ENCODE measurements around the gene SAFB2. TPM values are rescaled to one million over a fixed set of nuclear protein-coding genes. Genes with fewer than 3 reads are reported as not detected.

Gene SAFB2
- total RNA-seq, 2 experiments from 2014 or later: 108 to 118 TPM

- peaks cover 19% of the 10 kb centered on the region for H3K4me1 Mint-ChIP-seq (ENCODE audit: low read depth)
- intact Hi-C loops (cut with micrococcal nuclease): loop anchor here (10.0 kb wide), 1 partner anchor 209 kb away; the partner anchor contains the start of gene DUS3L
- H3K27me3 Mint-ChIP-seq (ENCODE audit: low read depth): no peaks in the 10 kb centered on the region
- H3K9me3 Mint-ChIP-seq: no peaks in the 10 kb centered on the region
- peak; percentile 85 for DNase-seq
- peak overlapping the region; percentile 73 for H3K27ac Mint-ChIP-seq
- H3K36me3 Mint-ChIP-seq (ENCODE audit: low read depth): peaks cover 21% of the 10 kb centered on the region
- CTCF ChIA-PET: interaction anchor here (1.0 kb wide), 1 partner anchor 12 kb away, joined by 8 read pairs; no protein-coding TSS in a partner anchor
- H3K4me3 Mint-ChIP-seq: no peak overlapping the region
Measured at GRCh38 chr19:5585461-5586299, 36.9 kb downstream of the SAFB2 start.

GRCh38 chr19:5580161-5580571 is 42.4 kb downstream of the SAFB2 start:
- peaks cover 5% of the 10 kb centered on the region for H3K4me1 Mint-ChIP-seq (ENCODE audit: low read depth)
- H3K27me3 Mint-ChIP-seq (ENCODE audit: low read depth): no peaks in the 10 kb centered on the region
- no peak overlapping the region for H3K4me3 Mint-ChIP-seq

GRCh38 chr19:5579697-5580096 is 42.9 kb downstream of the SAFB2 start:
- H3K27ac Mint-ChIP-seq: no peak overlapping the region
- no peaks in the 10 kb centered on the region for H3K36me3 Mint-ChIP-seq (ENCODE audit: low read depth)
- intact Hi-C loops (cut with micrococcal nuclease): loop anchor here (10.0 kb wide), 1 partner anchor 215 kb away; the partner anchor contains the start of gene DUS3L
- H3K4me1 Mint-ChIP-seq (ENCODE audit: low read depth): peaks cover 5% of the 10 kb centered on the region
- CTCF ChIA-PET: interaction anchor here (0.6 to 1.1 kb wide), 3 partner anchors 58 to 811 kb away, joined by 3 read pairs; no protein-coding TSS in a partner anchor
- no peak for DNase-seq
- H3K4me3 Mint-ChIP-seq: no peak overlapping the region
- no peaks in the 10 kb centered on the region for H3K27me3 Mint-ChIP-seq (ENCODE audit: low read depth)
- no peaks in the 10 kb centered on the region for H3K9me3 Mint-ChIP-seq

More at GRCh38 chr19:5580161-5580571, 42.4 kb downstream of the SAFB2 start:
- DNase-seq: no peak
- CTCF ChIA-PET: interaction anchor here (0.7 to 1.1 kb wide), 4 partner anchors 12 to 86 kb away, joined by 3 read pairs; partner anchors contain the start of gene TINCR
- Mint-ChIP-seq H3K36me3 (ENCODE audit: low read depth) (no peaks in the 10 kb centered on the region), H3K9me3 (no peaks in the 10 kb centered on the region), H3K27ac (no peak overlapping the region)
- intact Hi-C loops (cut with micrococcal nuclease): loop anchor here (10.0 kb wide), 1 partner anchor 215 kb away; the partner anchor contains the start of gene DUS3L

- Mint-ChIP-seq H3K4me3 (no peak overlapping the region), H3K27me3 (ENCODE audit: low read depth) (no peaks in the 10 kb centered on the region), H3K4me1 (ENCODE audit: low read depth) (peaks cover 5% of the 10 kb centered on the region), H3K27ac (no peak overlapping the region), H3K9me3 (no peaks in the 10 kb centered on the region), H3K36me3 (ENCODE audit: low read depth) (no peaks in the 10 kb centered on the region)
- intact Hi-C loops (cut with micrococcal nuclease): no loop called here
- DNase-seq: no peak
- CTCF ChIA-PET: interaction anchor here (0.6 to 0.9 kb wide), 2 partner anchors 32 to 810 kb away, joined by 3 read pairs; no protein-coding TSS in a partner anchor
Measured at GRCh38 chr19:5579286-5579685, 43.3 kb downstream of the SAFB2 start.

GRCh38 chr19:5578097-5578846 is 44.3 kb downstream of the SAFB2 start:
- Mint-ChIP-seq H3K36me3 (ENCODE audit: low read depth) (no peaks in the 10 kb centered on the region), H3K27ac (no peak overlapping the region), H3K4me1 (ENCODE audit: low read depth) (peaks cover 5% of the 10 kb centered on the region), H3K4me3 (no peak overlapping the region), H3K27me3 (ENCODE audit: low read depth) (no peaks in the 10 kb centered on the region), H3K9me3 (no peaks in the 10 kb centered on the region)
- intact Hi-C loops (cut with micrococcal nuclease): no loop called here
- DNase-seq: peak; percentile 73
- CTCF ChIA-PET: interaction anchor here (0.9 kb wide), 1 partner anchor 31 kb away, joined by 3 read pairs; no protein-coding TSS in a partner anchor

- Mint-ChIP-seq H3K4me1 (ENCODE audit: low read depth) (peaks cover 5% of the 10 kb centered on the region), H3K9me3 (no peaks in the 10 kb centered on the region), H3K27ac (no peak overlapping the region), H3K36me3 (ENCODE audit: low read depth) (no peaks in the 10 kb centered on the region), H3K27me3 (ENCODE audit: low read depth) (no peaks in the 10 kb centered on the region), H3K4me3 (no peak overlapping the region)
- CTCF ChIA-PET: interaction anchor here (0.7 kb wide), 1 partner anchor 89 kb away, joined by 5 read pairs; no protein-coding TSS in a partner anchor
- intact Hi-C loops (cut with micrococcal nuclease): no loop called here
- no peak for DNase-seq
Measured at GRCh38 chr19:5575590-5575989, 47.0 kb downstream of the SAFB2 start.

GRCh38 chr19:5572556-5573286 is 49.9 kb downstream of the SAFB2 start:
- H3K9me3 Mint-ChIP-seq: no peaks in the 10 kb centered on the region
- H3K27ac Mint-ChIP-seq: no peak overlapping the region
- DNase-seq: no peak
- peaks cover under 1% of the 10 kb centered on the region for H3K4me1 Mint-ChIP-seq (ENCODE audit: low read depth)
- no peaks in the 10 kb centered on the region for H3K36me3 Mint-ChIP-seq (ENCODE audit: low read depth)
- no peak overlapping the region for H3K4me3 Mint-ChIP-seq
- CTCF ChIA-PET: interaction anchor here (1.1 kb wide), 1 partner anchor 13 kb away, joined by 8 read pairs; no protein-coding TSS in a partner anchor
- peaks cover 2% of the 10 kb centered on the region for H3K27me3 Mint-ChIP-seq (ENCODE audit: low read depth)
- intact Hi-C loops (cut with micrococcal nuclease): no loop called here

GRCh38 chr19:5571777-5572176 is 50.8 kb downstream of the SAFB2 start:
- H3K4me3 Mint-ChIP-seq: no peak overlapping the region
- no peak overlapping the region for H3K27ac Mint-ChIP-seq
- no peaks in the 10 kb centered on the region for H3K4me1 Mint-ChIP-seq (ENCODE audit: low read depth)
- H3K9me3 Mint-ChIP-seq: no peaks in the 10 kb centered on the region
- CTCF ChIA-PET: no interaction called here
- peaks cover 2% of the 10 kb centered on the region for H3K27me3 Mint-ChIP-seq (ENCODE audit: low read depth)
- H3K36me3 Mint-ChIP-seq (ENCODE audit: low read depth): no peaks in the 10 kb centered on the region
- intact Hi-C loops (cut with micrococcal nuclease): no loop called here
- no peak for DNase-seq

GRCh38 chr19:5567970-5568407 is 54.6 kb downstream of the SAFB2 start:
- Mint-ChIP-seq H3K27ac (no peak overlapping the region), H3K36me3 (ENCODE audit: low read depth) (no peaks in the 10 kb centered on the region), H3K4me3 (no peak overlapping the region), H3K4me1 (ENCODE audit: low read depth) (no peaks in the 10 kb centered on the region), H3K27me3 (ENCODE audit: low read depth) (peaks cover 14% of the 10 kb centered on the region), H3K9me3 (no peaks in the 10 kb centered on the region)
- intact Hi-C loops (cut with micrococcal nuclease): no loop called here
- no peak for DNase-seq
- CTCF ChIA-PET: interaction anchor here (1.2 kb wide), 1 partner anchor 12 kb away, joined by 3 read pairs; no protein-coding TSS in a partner anchor

- Mint-ChIP-seq H3K36me3 (ENCODE audit: low read depth) (no peaks in the 10 kb centered on the region), H3K27me3 (ENCODE audit: low read depth) (peaks cover 18% of the 10 kb centered on the region), H3K27ac (no peak within 1 kb of the TSS)
Measured at GRCh38 chr19:5567360-5567969, 55.1 kb downstream of the SAFB2 start, which contains the start of gene TINCR. TINCR (minus strand) TSS chr19:5567953.

GRCh38 chr19:5564930-5565329 is 57.6 kb downstream of the SAFB2 start:
- Mint-ChIP-seq H3K27ac (no peak overlapping the region), H3K36me3 (ENCODE audit: low read depth) (peaks cover 7% of the 10 kb centered on the region), H3K27me3 (ENCODE audit: low read depth) (peaks cover 28% of the 10 kb centered on the region), H3K4me1 (ENCODE audit: low read depth) (no peaks in the 10 kb centered on the region), H3K4me3 (no peak overlapping the region), H3K9me3 (peaks cover 13% of the 10 kb centered on the region)
- CTCF ChIA-PET: no interaction called here
- intact Hi-C loops (cut with micrococcal nuclease): no loop called here
- DNase-seq: no peak

More at GRCh38 chr19:5567360-5567969, 55.1 kb downstream of the SAFB2 start, which contains the start of gene TINCR:
- CTCF ChIA-PET: interaction anchor here (1.2 kb wide), 1 partner anchor 13 kb away, joined by 3 read pairs; no protein-coding TSS in a partner anchor
- H3K9me3 Mint-ChIP-seq: no peaks in the 10 kb centered on the region
- no peak for DNase-seq
- H3K4me3 Mint-ChIP-seq: no peak within 1 kb of the TSS
- intact Hi-C loops (cut with micrococcal nuclease): no loop called here
- no peaks in the 10 kb centered on the region for H3K4me1 Mint-ChIP-seq (ENCODE audit: low read depth)
